Measurements from ENCODE around the gene TLX3. TPM values are rescaled to one million over a fixed set of nuclear protein-coding genes. Genes with fewer than 3 reads are reported as not detected.

TLX3 gene
- total RNA-seq, 1 donor from 2014 or later: 161 TPM

- H3K4me3 Mint-ChIP-seq (ENCODE audit: unreplicated experiment): peak overlapping the region; percentile 58
- peaks cover 5% of the 10 kb centered on the region for H3K36me3 Mint-ChIP-seq (ENCODE audit: unreplicated experiment)
- peak overlapping the region; percentile 96 for H3K27ac Mint-ChIP-seq (ENCODE audit: unreplicated experiment)
- TF ChIP-seq CTCF (IDR thresholded peaks at IDR 0.05; ENCODE audit: partially characterized antibody, unreplicated experiment): no peak
- H3K9me3 Mint-ChIP-seq (ENCODE audit: unreplicated experiment): peaks cover 6% of the 10 kb centered on the region
- peak; percentile 36 for DNase-seq
- peaks cover 40% of the 10 kb centered on the region for H3K4me1 Mint-ChIP-seq (ENCODE audit: low read depth, unreplicated experiment)
- peaks cover 5% of the 10 kb centered on the region for H3K27me3 Mint-ChIP-seq (ENCODE audit: unreplicated experiment)
Measured at GRCh38 chr5:171268700-171269620, 40.1 kb upstream of the TLX3 start.

- peak overlapping the region; percentile 58 for H3K4me3 Mint-ChIP-seq (ENCODE audit: unreplicated experiment)
- peaks cover 6% of the 10 kb centered on the region for H3K9me3 Mint-ChIP-seq (ENCODE audit: unreplicated experiment)
- H3K4me1 Mint-ChIP-seq (ENCODE audit: low read depth, unreplicated experiment): peaks cover 43% of the 10 kb centered on the region
- peaks cover 5% of the 10 kb centered on the region for H3K27me3 Mint-ChIP-seq (ENCODE audit: unreplicated experiment)
- TF ChIP-seq CTCF (IDR thresholded peaks at IDR 0.05; ENCODE audit: partially characterized antibody, unreplicated experiment): no peak
- peak overlapping the region; percentile 96 for H3K27ac Mint-ChIP-seq (ENCODE audit: unreplicated experiment)
- peaks cover 5% of the 10 kb centered on the region for H3K36me3 Mint-ChIP-seq (ENCODE audit: unreplicated experiment)
- no peak for DNase-seq
Measured at GRCh38 chr5:171269717-171270116, 39.3 kb upstream of the TLX3 start.

GRCh38 chr5:171270136-171270535 lies 38.9 kb upstream of the TLX3 start:
- H3K4me3 Mint-ChIP-seq (ENCODE audit: unreplicated experiment): peak overlapping the region; percentile 38
- H3K9me3 Mint-ChIP-seq (ENCODE audit: unreplicated experiment): peaks cover 6% of the 10 kb centered on the region
- peaks cover 5% of the 10 kb centered on the region for H3K36me3 Mint-ChIP-seq (ENCODE audit: unreplicated experiment)
- DNase-seq: no peak
- no peak for TF ChIP-seq CTCF (IDR thresholded peaks at IDR 0.05; ENCODE audit: partially characterized antibody, unreplicated experiment)
- peak overlapping the region; percentile 96 for H3K27ac Mint-ChIP-seq (ENCODE audit: unreplicated experiment)
- H3K4me1 Mint-ChIP-seq (ENCODE audit: low read depth, unreplicated experiment): peaks cover 46% of the 10 kb centered on the region
- H3K27me3 Mint-ChIP-seq (ENCODE audit: unreplicated experiment): peaks cover 5% of the 10 kb centered on the region

GRCh38 chr5:171271798-171272197 lies 37.2 kb upstream of the TLX3 start:
- H3K4me3 Mint-ChIP-seq (ENCODE audit: unreplicated experiment): no peak overlapping the region
- H3K9me3 Mint-ChIP-seq (ENCODE audit: unreplicated experiment): peaks cover 6% of the 10 kb centered on the region

More at GRCh38 chr5:171271798-171272197, 37.2 kb upstream of the TLX3 start:
- peaks cover 57% of the 10 kb centered on the region for H3K4me1 Mint-ChIP-seq (ENCODE audit: low read depth, unreplicated experiment)
- peaks cover 5% of the 10 kb centered on the region for H3K36me3 Mint-ChIP-seq (ENCODE audit: unreplicated experiment)
- no peak for TF ChIP-seq CTCF (IDR thresholded peaks at IDR 0.05; ENCODE audit: partially characterized antibody, unreplicated experiment)
- no peak for DNase-seq
- peaks cover 5% of the 10 kb centered on the region for H3K27me3 Mint-ChIP-seq (ENCODE audit: unreplicated experiment)
- H3K27ac Mint-ChIP-seq (ENCODE audit: unreplicated experiment): peak overlapping the region; percentile 68

Measured in glutamatergic neuron (in vitro differentiated cells).